Neural cell (in vitro differentiated cells): ENCODE data around the gene ENDOU.

ENCODE experiments used
- EP300 ChIP-seq: fragments of 450-650 bp; conservative IDR thresholded peaks from 2 replicates; pipeline ENCODE4 v1.6.1; 2014; ENCODE audit warnings: antibody characterized with exemption, mild to moderate bottlenecking, moderate library complexity; ENCODE audit not compliant: poor library complexity, severe bottlenecking
- EZH2 ChIP-seq: fragments of 200-600, 300-800 bp; shearing (Covaris generic), sonication (generic); IDR thresholded peaks from 2 replicates; pipeline ENCODE4 v1.6.1; 2014; ENCODE audit warnings: antibody characterized with exemption, low read length, borderline replicate concordance, mild to moderate bottlenecking; ENCODE audit not compliant: insufficient read depth, poor library complexity, severe bottlenecking
- MXI1 ChIP-seq: fragments of 450-650 bp; conservative IDR thresholded peaks from 2 replicates; pipeline ENCODE4 v1.6.1; 2014; ENCODE audit warnings: antibody characterized with exemption, mild to moderate bottlenecking; ENCODE audit not compliant: poor library complexity, severe bottlenecking
- POLR2AphosphoS5 ChIP-seq: IDR thresholded peaks from 2 replicates; pipeline ENCODE4 v1.6.1; 2012
- RAD21 ChIP-seq: fragments of 450-650 bp; conservative IDR thresholded peaks from 2 replicates; pipeline ENCODE4 v1.6.1; 2014; ENCODE audit warnings: antibody characterized with exemption, mild to moderate bottlenecking, moderate library complexity
- REST ChIP-seq: IDR thresholded peaks from 2 replicates; pipeline ENCODE4 v1.6.1; 2012; ENCODE audit warnings: borderline replicate concordance
- SMC3 ChIP-seq: fragments of 450-650 bp; conservative IDR thresholded peaks from 2 replicates; pipeline ENCODE4 v1.6.1; 2014; ENCODE audit warnings: antibody characterized with exemption, mild to moderate bottlenecking, moderate library complexity; ENCODE audit not compliant: poor library complexity
- TAF1 ChIP-seq: IDR thresholded peaks from 2 replicates; pipeline ENCODE4 v1.6.1; 2012; ENCODE audit warnings: low read depth
- TF ChIP-seq, protein P1 (sequence below): fragments of 450-650 bp; IDR thresholded peaks from 2 replicates; pipeline ENCODE4 v1.5.1; 2014; ENCODE audit warnings: antibody characterized with exemption, mild to moderate bottlenecking, moderate library complexity; ENCODE audit not compliant: poor library complexity, severe bottlenecking

DNA sequence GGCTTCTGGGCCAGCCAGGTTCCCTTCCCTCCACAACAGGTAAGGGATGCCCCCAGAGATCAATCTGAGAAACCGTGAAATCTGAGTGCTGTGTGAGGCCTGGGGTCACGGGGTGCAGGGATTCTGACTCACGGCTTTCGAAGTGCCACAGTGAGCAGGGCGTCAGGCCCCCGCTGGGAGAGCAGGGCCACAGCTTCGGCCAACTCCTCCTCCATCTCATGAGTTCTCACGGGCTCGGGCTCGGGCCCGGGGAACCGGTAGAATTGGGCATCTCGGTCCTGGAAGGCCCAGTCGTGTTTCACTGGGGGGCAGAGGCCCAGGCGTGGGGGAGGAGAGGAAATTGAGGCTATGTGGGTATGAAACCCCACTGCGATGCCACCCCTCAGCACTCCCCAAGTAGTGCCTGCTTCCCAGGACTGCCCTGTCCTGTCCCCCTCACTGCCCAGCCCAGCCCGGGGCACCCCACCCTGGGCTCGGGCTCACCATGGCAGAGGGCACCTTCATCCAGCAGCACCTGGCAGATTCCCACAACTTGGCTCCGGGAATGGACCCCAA is 25.7 kb upstream of the ENDOU start:
- TF ChIP-seq TAF1: no peak
- TF ChIP-seq EP300: no peak
- TF ChIP-seq, protein P1, sequence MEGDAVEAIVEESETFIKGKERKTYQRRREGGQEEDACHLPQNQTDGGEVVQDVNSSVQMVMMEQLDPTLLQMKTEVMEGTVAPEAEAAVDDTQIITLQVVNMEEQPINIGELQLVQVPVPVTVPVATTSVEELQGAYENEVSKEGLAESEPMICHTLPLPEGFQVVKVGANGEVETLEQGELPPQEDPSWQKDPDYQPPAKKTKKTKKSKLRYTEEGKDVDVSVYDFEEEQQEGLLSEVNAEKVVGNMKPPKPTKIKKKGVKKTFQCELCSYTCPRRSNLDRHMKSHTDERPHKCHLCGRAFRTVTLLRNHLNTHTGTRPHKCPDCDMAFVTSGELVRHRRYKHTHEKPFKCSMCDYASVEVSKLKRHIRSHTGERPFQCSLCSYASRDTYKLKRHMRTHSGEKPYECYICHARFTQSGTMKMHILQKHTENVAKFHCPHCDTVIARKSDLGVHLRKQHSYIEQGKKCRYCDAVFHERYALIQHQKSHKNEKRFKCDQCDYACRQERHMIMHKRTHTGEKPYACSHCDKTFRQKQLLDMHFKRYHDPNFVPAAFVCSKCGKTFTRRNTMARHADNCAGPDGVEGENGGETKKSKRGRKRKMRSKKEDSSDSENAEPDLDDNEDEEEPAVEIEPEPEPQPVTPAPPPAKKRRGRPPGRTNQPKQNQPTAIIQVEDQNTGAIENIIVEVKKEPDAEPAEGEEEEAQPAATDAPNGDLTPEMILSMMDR: no peak
- no peak for TF ChIP-seq POLR2AphosphoS5
- TF ChIP-seq EZH2: no peak
- TF ChIP-seq REST: no peak
- no peak for TF ChIP-seq RAD21
- no peak for TF ChIP-seq MXI1
- TF ChIP-seq SMC3: no peak
